ENCODE measurements around the gene MTA1.
A peak's percentile ranks its signal among the peaks of the same experiment; 100 is the strongest.

MTA1 gene

GRCh38 chr14:105447651-105448640 lies 28.3 kb downstream of the MTA1 start:
- Histone ChIP-seq H3K9me3 (ENCODE audit: insufficient read depth, low read length) (no peaks in the 10 kb centered on the region), H3K4me3 (ENCODE audit: insufficient read length, low read depth) (no peak overlapping the region), H3K9ac (ENCODE audit: insufficient read length, low read depth) (no peak overlapping the region), H3K27me3 (ENCODE audit: insufficient read depth, insufficient read length) (no peaks in the 10 kb centered on the region), H3K4me1 (ENCODE audit: insufficient read depth, insufficient read length) (peaks cover 7% of the 10 kb centered on the region), H3K36me3 (ENCODE audit: insufficient read depth, insufficient read length, low read length) (peaks cover 71% of the 10 kb centered on the region)
- no peak for DNase-seq (ENCODE audit: low read depth, low spot score)
- TF ChIP-seq SUZ12 (IDR thresholded peaks at IDR 0.05; ENCODE audit: extremely low read depth, insufficient read depth, insufficient read length) (no peak), ZNF274 (IDR thresholded peaks at IDR 0.05; ENCODE audit: low read depth, low read length) (no peak)

DNA sequence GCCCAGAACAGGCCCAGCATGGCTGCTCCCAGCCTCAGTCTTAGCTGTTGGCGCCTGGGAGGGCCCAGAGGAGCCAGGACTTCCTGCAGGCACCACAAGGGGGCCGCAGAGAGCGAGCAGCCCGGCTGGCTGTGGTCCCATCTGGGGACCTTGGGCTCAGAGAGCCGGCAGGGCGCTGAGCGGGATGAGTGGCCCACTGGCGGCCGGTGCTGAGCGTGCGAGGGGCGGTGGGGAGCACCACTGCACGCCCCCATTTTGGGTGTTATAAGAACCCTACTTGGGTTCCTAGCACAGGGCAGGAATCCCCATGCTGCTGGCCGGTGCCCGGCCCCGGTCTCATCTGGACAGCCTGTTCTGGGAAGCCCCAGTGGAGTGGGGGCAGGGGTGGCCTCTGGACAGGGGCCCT lies 29.1 kb downstream of the MTA1 start:
- Histone ChIP-seq H3K4me3 (ENCODE audit: insufficient read length, low read depth) (no peak overlapping the region), H3K9ac (ENCODE audit: insufficient read length, low read depth) (peak overlapping the region; percentile 21), H3K4me1 (ENCODE audit: insufficient read depth, insufficient read length) (peaks cover 7% of the 10 kb centered on the region), H3K9me3 (ENCODE audit: insufficient read depth, low read length) (no peaks in the 10 kb centered on the region), H3K36me3 (ENCODE audit: insufficient read depth, insufficient read length, low read length) (peaks cover 71% of the 10 kb centered on the region), H3K27me3 (ENCODE audit: insufficient read depth, insufficient read length) (no peaks in the 10 kb centered on the region)
- TF ChIP-seq SUZ12 (IDR thresholded peaks at IDR 0.05; ENCODE audit: extremely low read depth, insufficient read depth, insufficient read length), result no peak
- TF ChIP-seq YY1 (IDR thresholded peaks at IDR 0.05; ENCODE audit: insufficient read depth, insufficient read length), result no peak
- TF ChIP-seq ZNF274 (IDR thresholded peaks at IDR 0.05; ENCODE audit: low read depth, low read length), result no peak
- peak; percentile 15 for DNase-seq (ENCODE audit: low read depth, low spot score)

DNA sequence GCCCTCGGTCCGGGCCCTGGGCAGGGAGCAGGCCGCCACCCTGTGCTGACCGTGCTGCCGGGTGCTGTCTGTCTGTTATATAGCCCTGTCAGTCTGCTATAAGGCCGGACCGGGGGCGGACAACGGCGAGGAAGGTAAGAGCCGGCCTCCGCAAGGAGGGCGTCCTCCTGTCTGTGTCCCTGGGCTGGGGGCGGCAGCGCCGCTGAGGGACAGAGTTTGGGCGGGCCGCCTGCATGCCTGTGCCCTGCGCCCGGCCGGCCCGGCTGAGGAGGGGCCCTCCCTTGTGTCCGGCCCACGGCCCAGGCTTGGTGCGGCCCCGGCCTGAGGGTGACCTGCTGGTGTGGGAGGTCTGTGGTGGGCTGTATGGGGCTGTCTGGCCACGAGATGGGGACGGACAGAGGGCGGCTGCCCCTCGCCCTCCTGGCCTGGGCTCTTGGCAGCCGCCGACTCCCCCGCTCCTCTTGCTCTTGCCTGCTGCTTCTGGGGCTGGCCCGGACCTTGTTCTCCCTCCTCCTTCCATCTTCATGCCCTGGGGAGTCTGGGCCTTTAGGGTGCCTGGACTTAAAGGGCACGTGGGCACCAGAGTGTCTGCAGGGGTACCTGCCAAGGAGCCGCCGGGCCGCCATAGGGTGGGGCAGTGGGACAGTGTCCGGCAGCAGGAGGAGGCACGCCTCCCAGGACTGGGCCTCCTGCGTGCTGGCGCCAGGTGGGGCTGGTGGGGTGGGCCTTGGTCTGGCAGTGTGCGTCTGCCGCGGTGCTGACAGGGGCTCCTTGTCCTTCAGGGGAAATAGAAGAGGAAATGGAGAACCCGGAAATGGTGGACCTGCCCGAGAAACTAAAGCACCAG lies 29.9 kb downstream of the MTA1 start:
- Histone ChIP-seq H3K36me3 (ENCODE audit: insufficient read depth, insufficient read length, low read length) (peaks cover 78% of the 10 kb centered on the region), H3K4me1 (ENCODE audit: insufficient read depth, insufficient read length) (peaks cover 7% of the 10 kb centered on the region), H3K27me3 (ENCODE audit: insufficient read depth, insufficient read length) (no peaks in the 10 kb centered on the region), H3K9ac (ENCODE audit: insufficient read length, low read depth) (no peak overlapping the region), H3K4me3 (ENCODE audit: insufficient read length, low read depth) (no peak overlapping the region), H3K9me3 (ENCODE audit: insufficient read depth, low read length) (no peaks in the 10 kb centered on the region)
- DNase-seq (ENCODE audit: low read depth, low spot score), result no peak
- TF ChIP-seq ZNF274 (IDR thresholded peaks at IDR 0.05; ENCODE audit: low read depth, low read length) (no peak), YY1 (IDR thresholded peaks at IDR 0.05; ENCODE audit: insufficient read depth, insufficient read length) (no peak), SUZ12 (IDR thresholded peaks at IDR 0.05; ENCODE audit: extremely low read depth, insufficient read depth, insufficient read length) (no peak)

GRCh38 chr14:105450123-105450505 lies 30.5 kb downstream of the MTA1 start:
- no peak for DNase-seq (ENCODE audit: low read depth, low spot score)
- Histone ChIP-seq H3K9me3 (ENCODE audit: insufficient read depth, low read length) (no peaks in the 10 kb centered on the region), H3K4me3 (ENCODE audit: insufficient read length, low read depth) (no peak overlapping the region), H3K4me1 (ENCODE audit: insufficient read depth, insufficient read length) (peaks cover 7% of the 10 kb centered on the region), H3K27me3 (ENCODE audit: insufficient read depth, insufficient read length) (no peaks in the 10 kb centered on the region), H3K9ac (ENCODE audit: insufficient read length, low read depth) (no peak overlapping the region), H3K36me3 (ENCODE audit: insufficient read depth, insufficient read length, low read length) (peaks cover 74% of the 10 kb centered on the region)
- TF ChIP-seq SUZ12 (IDR thresholded peaks at IDR 0.05; ENCODE audit: extremely low read depth, insufficient read depth, insufficient read length) (no peak), YY1 (IDR thresholded peaks at IDR 0.05; ENCODE audit: insufficient read depth, insufficient read length) (no peak), ZNF274 (IDR thresholded peaks at IDR 0.05; ENCODE audit: low read depth, low read length) (no peak)

- Histone ChIP-seq H3K9ac (ENCODE audit: insufficient read length, low read depth) (no peak overlapping the region), H3K4me1 (ENCODE audit: insufficient read depth, insufficient read length) (peaks cover 7% of the 10 kb centered on the region), H3K4me3 (ENCODE audit: insufficient read length, low read depth) (no peak overlapping the region), H3K36me3 (ENCODE audit: insufficient read depth, insufficient read length, low read length) (peaks cover 75% of the 10 kb centered on the region), H3K27me3 (ENCODE audit: insufficient read depth, insufficient read length) (no peaks in the 10 kb centered on the region), H3K9me3 (ENCODE audit: insufficient read depth, low read length) (no peaks in the 10 kb centered on the region)
- no peak for TF ChIP-seq YY1 (IDR thresholded peaks at IDR 0.05; ENCODE audit: insufficient read depth, insufficient read length)
- TF ChIP-seq ZNF274 (IDR thresholded peaks at IDR 0.05; ENCODE audit: low read depth, low read length), result no peak
- no peak for TF ChIP-seq SUZ12 (IDR thresholded peaks at IDR 0.05; ENCODE audit: extremely low read depth, insufficient read depth, insufficient read length)
- no peak for DNase-seq (ENCODE audit: low read depth, low spot score)
Measured at GRCh38 chr14:105450864-105451720, 31.5 kb downstream of the MTA1 start.

DNA sequence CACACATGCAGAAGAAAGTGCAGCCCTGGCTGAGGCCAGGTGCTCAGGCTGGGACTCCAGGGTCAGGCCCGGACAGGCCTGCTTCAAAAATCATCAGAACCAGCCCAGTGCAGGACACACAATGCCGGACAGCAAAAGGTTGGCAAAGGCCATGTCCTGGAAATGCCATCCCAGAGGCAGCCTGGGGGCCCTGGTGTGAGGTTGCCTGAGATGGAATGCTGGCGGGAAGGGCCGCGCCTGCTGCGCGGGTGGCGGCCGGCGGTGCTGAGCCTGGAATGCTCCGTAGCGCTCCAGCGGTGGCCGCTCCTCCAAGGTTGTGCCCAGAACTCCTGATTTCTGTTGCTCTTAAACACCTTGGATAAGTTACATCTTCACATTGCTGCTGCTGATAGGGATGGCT lies 33.3 kb downstream of the MTA1 start:
- no peak for DNase-seq (ENCODE audit: low read depth, low spot score)
- TF ChIP-seq SUZ12 (IDR thresholded peaks at IDR 0.05; ENCODE audit: extremely low read depth, insufficient read depth, insufficient read length) (no peak), ZNF274 (IDR thresholded peaks at IDR 0.05; ENCODE audit: low read depth, low read length) (no peak), YY1 (IDR thresholded peaks at IDR 0.05; ENCODE audit: insufficient read depth, insufficient read length) (no peak)
- H3K27me3 ChIP-seq (ENCODE audit: insufficient read depth, insufficient read length), result no peaks in the 10 kb centered on the region
- no peaks in the 10 kb centered on the region for H3K9me3 ChIP-seq (ENCODE audit: insufficient read depth, low read length)
- no peak overlapping the region for H3K9ac ChIP-seq (ENCODE audit: insufficient read length, low read depth)
- peaks cover 78% of the 10 kb centered on the region for H3K36me3 ChIP-seq (ENCODE audit: insufficient read depth, insufficient read length, low read length)
- peaks cover under 1% of the 10 kb centered on the region for H3K4me1 ChIP-seq (ENCODE audit: insufficient read depth, insufficient read length)
- H3K4me3 ChIP-seq (ENCODE audit: insufficient read length, low read depth), result no peak overlapping the region
